OCI-LY1 (cell line): ENCODE results near the gene CD300C.

Source experiments
- EZH2 ChIP-seq: fragments of 200-600 bp; sonication (generic), shearing (Covaris generic); IDR thresholded peaks from 2 replicates; pipeline ENCODE4 v1.8.0; 2017; ENCODE audit warnings: borderline replicate concordance, mixed run types, mild to moderate bottlenecking, antibody characterized with exemption, low read length, moderate library complexity, mixed read lengths
- TF ChIP-seq, protein P1 (sequence below): fragments of 200-600 bp; sonication (generic), shearing (Covaris generic); IDR thresholded peaks from 2 replicates; pipeline ENCODE4 v1.5.1; 2017; ENCODE audit warnings: mild to moderate bottlenecking, antibody characterized with exemption, low read length, moderate library complexity, mixed read lengths

GRCh38 chr17:74520016-74520434 is 25.9 kb downstream of the CD300C start:
- TF ChIP-seq, protein P1, sequence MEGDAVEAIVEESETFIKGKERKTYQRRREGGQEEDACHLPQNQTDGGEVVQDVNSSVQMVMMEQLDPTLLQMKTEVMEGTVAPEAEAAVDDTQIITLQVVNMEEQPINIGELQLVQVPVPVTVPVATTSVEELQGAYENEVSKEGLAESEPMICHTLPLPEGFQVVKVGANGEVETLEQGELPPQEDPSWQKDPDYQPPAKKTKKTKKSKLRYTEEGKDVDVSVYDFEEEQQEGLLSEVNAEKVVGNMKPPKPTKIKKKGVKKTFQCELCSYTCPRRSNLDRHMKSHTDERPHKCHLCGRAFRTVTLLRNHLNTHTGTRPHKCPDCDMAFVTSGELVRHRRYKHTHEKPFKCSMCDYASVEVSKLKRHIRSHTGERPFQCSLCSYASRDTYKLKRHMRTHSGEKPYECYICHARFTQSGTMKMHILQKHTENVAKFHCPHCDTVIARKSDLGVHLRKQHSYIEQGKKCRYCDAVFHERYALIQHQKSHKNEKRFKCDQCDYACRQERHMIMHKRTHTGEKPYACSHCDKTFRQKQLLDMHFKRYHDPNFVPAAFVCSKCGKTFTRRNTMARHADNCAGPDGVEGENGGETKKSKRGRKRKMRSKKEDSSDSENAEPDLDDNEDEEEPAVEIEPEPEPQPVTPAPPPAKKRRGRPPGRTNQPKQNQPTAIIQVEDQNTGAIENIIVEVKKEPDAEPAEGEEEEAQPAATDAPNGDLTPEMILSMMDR, result no peak
- no peak for TF ChIP-seq EZH2
